GM18498 (cell line): ENCODE results near the gene EIF5.

Source experiments
- ATAC-seq: cut with Tn5 transposase; IDR thresholded peaks from one replicate; pipeline ENCODE4 v1.9.1; 2021; ENCODE audit warnings: mild to moderate bottlenecking, moderate library complexity; ENCODE audit not compliant: unreplicated experiment

EIF5 gene

DNA sequence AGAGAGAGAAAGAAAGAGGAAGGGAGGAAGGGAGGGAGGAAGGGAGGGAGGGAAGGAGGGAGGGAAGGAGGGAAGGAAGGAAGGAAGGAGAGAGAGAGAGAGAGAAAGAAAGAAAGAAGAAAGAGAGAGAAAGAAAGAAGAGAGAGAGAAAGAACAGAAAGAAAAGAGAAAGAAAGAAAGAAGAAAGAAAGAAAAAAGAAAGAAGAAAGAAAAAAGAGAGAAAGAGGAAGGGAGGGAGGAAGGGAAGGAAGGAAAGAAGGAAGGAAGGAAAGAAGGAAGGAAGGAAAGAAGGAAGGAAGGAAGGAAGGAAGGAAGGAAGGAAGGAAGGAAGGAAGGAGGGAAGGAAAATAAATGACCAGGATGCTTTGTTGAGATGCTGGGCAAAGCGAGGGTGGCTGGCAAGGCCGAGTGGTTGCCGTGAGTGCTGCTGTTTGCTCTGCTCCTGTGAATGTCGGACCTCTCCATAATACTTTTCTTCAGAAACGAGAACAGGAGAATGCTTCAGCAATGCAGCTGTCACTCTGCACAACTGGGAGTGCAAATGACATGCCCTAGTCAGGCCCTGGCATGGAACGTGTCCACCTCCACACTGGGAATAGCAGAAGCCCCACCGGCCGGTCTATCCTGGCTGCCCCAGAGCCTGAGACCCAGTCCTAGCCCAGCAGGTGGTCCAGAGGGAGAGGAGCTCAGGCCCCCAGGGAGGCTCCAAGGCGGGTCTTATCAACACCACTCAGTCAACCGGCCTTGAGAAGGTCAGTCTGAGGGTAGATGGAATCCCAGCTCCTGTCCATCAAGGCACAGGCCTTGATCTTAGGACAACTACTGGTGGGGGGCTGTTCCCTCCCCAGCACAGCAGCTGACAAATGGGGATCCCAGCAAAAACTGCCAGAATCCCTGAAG is 25.1 kb upstream of the EIF5 start:
- no peak for ATAC-seq

DNA sequence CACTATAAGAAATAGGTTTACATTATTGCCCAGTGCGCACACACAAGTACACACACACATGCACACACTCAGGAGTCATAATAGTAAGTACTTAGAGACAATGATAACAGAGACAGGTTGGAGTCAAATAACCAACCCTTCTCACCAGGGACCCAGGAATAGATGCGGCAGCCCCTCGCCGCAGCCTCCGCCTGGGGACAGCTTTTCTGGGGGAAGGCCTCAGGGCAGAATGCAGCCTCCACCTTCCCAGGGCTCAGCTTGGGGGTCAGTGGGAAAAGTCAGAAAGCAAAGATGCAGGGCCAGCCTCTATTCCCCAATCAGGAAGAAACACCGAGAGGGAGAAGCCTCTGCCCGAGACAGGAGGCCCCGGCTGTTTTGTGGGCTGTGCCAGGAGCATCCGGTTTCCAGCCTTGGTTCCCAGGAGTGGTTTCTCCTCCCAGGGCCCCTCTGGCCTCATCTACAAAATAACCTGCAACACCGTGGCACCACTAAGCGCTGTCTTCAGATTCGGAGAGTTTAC is 23.4 kb upstream of the EIF5 start:
- ATAC-seq, result no peak

DNA sequence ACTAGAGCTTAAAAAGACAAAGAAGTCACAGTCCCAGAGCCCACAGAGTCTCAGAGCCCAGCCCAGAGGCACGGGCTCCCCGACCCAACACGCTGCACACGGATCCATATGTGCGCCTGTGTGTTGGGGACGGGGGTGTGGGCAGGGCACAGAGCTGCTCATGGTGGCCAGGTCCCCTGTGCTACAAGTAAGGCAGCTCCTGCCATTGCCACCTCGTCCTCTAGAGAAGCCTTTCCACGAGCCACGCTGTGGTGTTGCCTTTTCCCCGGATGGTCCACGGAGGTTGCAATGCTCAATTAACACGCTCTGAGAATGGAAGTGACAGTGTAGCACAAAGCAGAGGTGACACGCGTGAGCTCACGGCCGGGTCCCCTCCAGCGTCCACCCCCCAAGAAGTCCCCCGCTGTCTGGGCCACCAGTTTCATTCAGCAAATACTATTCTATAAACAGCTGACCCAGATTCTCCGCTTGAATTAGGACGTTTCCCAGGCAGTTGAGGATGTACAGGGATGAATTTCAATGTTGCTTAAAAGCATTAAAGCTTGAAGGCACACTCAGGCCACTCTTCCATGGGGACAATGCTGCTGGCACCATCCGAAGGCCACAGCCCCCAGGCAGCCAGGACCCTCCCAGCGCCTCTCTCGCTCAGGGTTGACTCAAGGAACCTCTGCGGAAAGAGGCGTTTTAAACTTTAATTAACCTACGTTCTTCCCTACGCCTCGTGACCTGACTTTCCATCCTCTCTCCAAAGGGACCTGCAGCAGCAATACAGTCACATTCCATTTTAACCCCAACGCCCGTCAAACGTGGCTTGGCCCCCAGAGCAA is 22.7 kb upstream of the EIF5 start:
- no peak for ATAC-seq

DNA sequence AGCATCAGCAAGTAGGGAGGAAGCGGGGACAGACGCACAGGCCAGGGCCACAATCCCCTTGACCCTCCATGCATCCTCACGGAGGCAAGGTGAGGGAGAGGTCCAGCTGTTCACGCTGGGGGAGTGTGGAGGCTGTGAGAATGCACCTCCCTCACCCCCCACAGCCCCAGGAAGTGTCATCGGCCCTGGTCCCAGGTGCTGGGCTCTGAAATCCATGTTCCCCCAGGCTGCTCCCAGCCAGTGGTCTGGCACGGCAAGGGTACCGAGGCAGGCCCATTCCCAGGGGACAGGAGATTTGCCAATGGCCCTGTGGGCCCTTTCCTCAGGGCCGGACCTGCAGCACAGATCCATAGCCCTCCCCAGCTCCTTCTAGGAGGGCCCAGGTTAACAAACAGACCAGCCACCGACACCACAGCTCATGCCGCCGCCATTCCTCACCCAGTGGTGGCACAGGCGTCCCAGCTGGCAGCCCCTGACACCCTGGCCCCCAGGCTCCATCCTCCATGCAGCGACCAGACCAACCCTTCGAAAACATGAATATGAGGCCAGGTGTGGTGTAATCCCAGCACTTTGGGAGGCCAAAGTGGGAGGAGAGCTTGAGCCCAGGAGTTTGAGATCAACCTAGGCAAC is 21.9 kb upstream of the EIF5 start:
- no peak for ATAC-seq

GRCh38 chr14:103313704-103314103 is 20.3 kb upstream of the EIF5 start:
- ATAC-seq, result no peak

- no peak for ATAC-seq
Observed at GRCh38 chr14:103314496-103315277, 19.4 kb upstream of the EIF5 start.

GRCh38 chr14:103315351-103315911 is 18.6 kb upstream of the EIF5 start:
- ATAC-seq, result no peak

- no peak for ATAC-seq
Observed at GRCh38 chr14:103315941-103316340, 18.1 kb upstream of the EIF5 start.

GRCh38 chr14:103316721-103317121 is 17.3 kb upstream of the EIF5 start:
- ATAC-seq, result no peak

- ATAC-seq, result no peak
Observed at GRCh38 chr14:103317251-103317650, 16.8 kb upstream of the EIF5 start.

DNA sequence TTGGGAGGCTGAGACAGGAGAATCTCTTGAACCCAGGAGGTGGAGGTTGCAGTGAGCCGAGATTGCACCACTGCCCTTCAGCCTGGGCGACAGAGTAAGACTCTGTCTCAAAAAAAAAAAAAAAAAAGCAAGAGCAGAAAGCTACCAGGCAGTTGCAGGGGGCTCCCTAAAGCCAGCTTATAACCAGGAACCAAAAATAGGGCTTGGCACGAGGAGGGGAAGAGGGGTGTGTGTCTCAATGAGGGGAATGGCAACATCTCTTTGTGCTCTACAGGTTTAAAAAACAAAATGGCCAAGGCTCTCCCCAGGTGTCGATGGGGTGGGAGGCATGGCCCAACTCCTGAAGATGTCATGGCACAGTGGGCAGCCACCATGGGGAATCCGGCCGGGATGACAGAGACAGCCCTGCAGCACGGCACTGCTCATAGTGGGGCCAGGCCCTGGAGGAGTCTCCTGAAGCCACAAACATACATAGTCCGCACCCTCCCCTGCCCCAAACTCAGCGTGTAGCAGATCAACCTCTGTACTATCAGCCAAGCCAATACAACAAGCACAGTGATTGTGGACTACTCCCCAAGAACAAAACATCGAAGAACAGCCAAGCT is 16.0 kb upstream of the EIF5 start:
- ATAC-seq, result no peak

DNA sequence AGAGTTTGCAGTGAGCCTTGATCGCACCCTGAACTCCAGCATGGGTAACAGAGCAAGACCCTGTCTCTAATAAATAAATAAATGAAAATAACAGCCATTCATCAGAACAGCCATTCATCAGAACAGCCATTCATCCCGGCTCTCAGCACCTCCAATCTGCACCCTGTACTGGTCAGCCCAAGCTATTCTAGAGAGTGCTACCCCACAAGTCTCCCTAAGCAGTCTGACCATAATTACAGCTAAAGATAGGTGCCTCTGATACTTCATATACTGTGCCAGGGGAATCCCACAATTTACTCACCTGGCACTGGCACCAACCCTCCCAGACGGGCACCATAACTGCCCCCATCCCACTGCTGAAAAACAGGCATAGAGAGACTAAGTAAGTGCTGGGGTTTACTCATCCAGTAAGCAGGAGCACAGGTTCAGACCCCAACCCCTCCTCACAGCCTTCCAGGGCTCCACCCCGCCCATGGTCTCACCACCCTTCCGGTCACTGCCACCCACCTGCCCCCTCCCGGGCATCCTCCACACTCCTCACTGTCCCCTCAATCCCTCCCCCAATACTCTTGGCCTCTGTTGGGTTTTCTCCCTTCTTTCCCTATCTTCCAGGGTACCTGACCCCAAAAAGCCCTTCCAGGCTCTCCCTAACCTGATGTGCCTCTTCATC is 15.2 kb upstream of the EIF5 start:
- ATAC-seq, result no peak

DNA sequence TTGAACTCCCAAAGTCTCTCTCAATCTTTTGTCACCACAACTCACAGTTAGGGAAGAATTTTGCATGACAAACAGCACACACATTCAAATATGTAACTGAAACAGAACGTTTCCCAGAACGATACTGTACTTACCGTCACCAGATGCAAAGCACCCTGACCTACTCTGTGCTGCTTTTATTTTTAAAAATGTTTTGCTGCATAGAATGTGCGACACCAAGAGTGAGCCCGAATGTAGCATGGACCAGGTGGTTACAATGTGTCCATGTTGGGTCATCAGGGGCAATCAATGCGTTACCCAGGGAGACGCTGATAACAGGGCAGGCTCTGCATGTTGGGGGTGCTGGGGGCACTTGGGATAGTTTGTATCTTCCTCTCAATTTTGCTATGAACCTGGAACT is 14.6 kb upstream of the EIF5 start:
- ATAC-seq, result no peak

GRCh38 chr14:103326078-103326477 is 8.0 kb upstream of the EIF5 start:
- ATAC-seq, result no peak

GRCh38 chr14:103328941-103329340 is 5.1 kb upstream of the EIF5 start:
- no peak for ATAC-seq

DNA sequence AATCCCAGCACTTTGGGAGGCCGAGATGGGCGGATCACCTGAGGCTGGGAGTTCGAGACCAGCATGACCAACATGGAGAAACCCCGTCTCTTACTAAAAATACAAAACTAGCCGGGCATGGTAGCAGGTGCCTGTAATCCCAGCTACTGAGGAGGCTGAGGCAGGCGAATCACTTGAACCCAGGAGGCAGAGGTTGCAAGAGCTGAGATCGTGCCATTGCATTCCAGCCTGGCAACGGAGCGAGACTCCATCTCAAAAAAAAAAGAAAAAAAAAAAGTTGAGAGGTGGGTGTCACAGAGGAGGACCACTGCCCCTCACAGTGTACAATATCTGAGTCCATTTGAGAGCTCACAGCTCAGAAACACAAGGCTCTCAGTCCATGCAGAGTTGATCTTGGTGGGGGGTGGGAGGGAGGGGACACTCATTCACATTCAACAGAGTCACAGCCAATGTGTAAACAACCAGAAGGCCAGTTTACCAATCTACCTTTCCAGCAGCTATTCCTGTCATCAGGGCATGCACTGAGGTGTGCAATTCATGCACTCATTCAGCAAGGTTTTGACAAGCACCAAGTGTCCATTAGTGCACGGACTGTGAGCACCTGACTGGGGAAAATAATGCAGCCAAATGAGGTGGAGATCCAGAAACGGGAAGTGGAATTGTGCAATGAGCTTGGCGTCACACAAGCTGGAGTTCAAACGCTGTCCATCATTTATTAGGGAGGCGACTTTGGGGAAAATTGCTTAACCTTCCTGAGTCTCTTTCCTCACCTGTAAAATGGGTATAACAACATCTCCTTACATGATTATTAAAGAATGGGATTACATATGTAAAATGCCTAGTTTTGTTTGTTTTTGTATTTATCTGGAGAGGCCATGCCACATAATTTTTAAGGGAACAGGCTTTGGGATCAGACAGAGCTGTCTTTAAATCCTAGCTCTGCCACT is 4.4 kb upstream of the EIF5 start:
- ATAC-seq, result no peak

DNA sequence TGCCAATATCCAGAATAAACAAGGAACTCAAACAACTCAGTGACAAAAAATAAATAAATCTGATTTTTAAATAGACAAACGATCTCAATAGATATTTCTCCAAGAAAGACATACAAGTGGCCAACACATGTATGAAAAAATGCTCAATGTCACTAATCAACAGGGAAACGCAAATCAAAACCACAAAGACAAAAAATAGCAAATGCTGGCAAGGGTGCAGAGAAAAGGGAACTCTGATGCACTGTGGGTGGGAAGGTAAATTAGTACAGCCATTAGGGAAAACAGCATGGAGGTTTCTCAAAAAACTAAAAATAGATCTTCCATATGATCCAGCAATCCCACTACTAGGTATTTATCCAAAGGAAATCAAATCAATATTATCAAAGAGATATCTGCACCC is 3.5 kb upstream of the EIF5 start:
- no peak for ATAC-seq
